ENCODE measurements around the gene EQTN.

- TF ChIP-seq CTCF (IDR thresholded peaks at IDR 0.05) (peak; percentile 27 to 62 (median 37)), POLR2AphosphoS5 (IDR thresholded peaks at IDR 0.05) (no peak), POLR2A (IDR thresholded peaks at IDR 0.05) (no peak)
These were observed 49.2 kb downstream of the EQTN start for GRCh38 chr9:27247756-27248155.
